ENCODE measurements around the gene PYGM.

Gene PYGM

DNA sequence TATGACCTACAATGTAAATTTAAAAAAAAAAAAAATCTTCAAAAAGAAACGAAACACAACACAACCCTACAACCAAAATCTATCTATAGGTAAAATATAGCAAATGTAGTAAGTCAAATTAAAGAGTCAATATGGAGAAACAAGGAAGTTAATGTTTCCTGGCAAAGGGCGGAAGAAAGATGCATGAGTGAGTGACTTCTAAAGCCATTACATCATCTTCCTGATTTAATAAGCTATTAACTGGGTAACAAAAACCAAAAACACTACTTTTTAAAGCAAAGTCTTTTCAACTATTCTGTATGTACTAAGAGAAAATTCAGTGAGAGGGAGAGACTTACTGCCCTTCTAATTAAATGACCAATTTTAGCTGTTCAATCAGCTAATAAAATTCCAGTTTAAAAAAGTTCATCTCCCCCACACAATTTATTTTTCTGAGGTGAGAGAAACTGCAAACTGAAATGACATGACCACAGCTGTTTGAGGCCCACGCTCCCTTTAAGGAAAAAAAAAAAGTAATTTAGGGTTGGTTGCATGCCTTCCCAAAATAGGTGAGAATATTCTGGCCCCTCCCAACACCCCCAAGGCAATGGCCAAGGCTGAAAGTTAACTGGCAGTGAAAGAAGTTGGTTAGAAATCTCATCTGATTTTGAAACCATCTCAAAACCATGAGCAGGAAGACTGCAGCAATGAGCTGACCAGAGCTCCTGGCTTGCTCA, 12.7 kb upstream of the PYGM start:
- Histone ChIP-seq H3K4me3 (ENCODE audit: low read depth, low read length) (no peak overlapping the region), H2AFZ (no peak overlapping the region), H3K27ac (no peak overlapping the region), H3K9me3 (ENCODE audit: control insufficient read depth, low read length) (no peaks in the 10 kb centered on the region), H3K4me2 (ENCODE audit: low read length) (no peak overlapping the region), H3K4me1 (peaks cover 9% of the 10 kb centered on the region), H3K9ac (no peak overlapping the region), H3K36me3 (ENCODE audit: control insufficient read depth, insufficient read depth, low read length) (no peaks in the 10 kb centered on the region), H3K79me2 (peaks cover 47% of the 10 kb centered on the region), H3K27me3 (ENCODE audit: control insufficient read depth, insufficient read depth, low read length) (no peaks in the 10 kb centered on the region)
- TF ChIP-seq, protein P1, sequence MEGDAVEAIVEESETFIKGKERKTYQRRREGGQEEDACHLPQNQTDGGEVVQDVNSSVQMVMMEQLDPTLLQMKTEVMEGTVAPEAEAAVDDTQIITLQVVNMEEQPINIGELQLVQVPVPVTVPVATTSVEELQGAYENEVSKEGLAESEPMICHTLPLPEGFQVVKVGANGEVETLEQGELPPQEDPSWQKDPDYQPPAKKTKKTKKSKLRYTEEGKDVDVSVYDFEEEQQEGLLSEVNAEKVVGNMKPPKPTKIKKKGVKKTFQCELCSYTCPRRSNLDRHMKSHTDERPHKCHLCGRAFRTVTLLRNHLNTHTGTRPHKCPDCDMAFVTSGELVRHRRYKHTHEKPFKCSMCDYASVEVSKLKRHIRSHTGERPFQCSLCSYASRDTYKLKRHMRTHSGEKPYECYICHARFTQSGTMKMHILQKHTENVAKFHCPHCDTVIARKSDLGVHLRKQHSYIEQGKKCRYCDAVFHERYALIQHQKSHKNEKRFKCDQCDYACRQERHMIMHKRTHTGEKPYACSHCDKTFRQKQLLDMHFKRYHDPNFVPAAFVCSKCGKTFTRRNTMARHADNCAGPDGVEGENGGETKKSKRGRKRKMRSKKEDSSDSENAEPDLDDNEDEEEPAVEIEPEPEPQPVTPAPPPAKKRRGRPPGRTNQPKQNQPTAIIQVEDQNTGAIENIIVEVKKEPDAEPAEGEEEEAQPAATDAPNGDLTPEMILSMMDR (IDR thresholded peaks at IDR 0.05), result no peak

DNA sequence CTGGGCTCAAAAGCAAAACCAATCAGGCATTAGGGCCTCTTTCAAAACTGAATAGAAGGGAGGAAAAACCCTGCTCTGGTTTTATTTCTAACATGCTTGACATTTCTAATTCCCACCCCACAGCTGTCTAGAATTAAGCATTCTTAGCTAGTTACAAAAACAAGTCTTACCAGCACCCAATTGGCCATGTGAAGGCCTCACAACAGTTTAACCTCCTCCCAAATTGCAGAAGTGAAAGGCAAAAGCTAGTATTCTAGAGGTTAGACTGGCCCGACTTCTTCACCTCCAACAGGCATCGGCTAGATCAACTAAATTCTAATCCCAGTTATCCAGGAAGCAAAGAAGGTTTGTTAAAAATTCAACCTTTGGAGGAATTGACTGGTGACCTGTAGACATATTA, 12.1 kb upstream of the PYGM start:
- H3K4me1 ChIP-seq, result peaks cover 8% of the 10 kb centered on the region
- no peaks in the 10 kb centered on the region for H3K9me3 ChIP-seq (ENCODE audit: control insufficient read depth, low read length)
- TF ChIP-seq, protein P1 (IDR thresholded peaks at IDR 0.05), result no peak
- H2AFZ ChIP-seq, result no peak overlapping the region
- no peaks in the 10 kb centered on the region for H3K27me3 ChIP-seq (ENCODE audit: control insufficient read depth, insufficient read depth, low read length)
- H3K4me3 ChIP-seq (ENCODE audit: low read depth, low read length), result no peak overlapping the region
- H3K36me3 ChIP-seq (ENCODE audit: control insufficient read depth, insufficient read depth, low read length), result no peaks in the 10 kb centered on the region
- no peak overlapping the region for H3K27ac ChIP-seq
- no peak overlapping the region for H3K9ac ChIP-seq
- no peak overlapping the region for H3K4me2 ChIP-seq (ENCODE audit: low read length)
- peaks cover 44% of the 10 kb centered on the region for H3K79me2 ChIP-seq

DNA sequence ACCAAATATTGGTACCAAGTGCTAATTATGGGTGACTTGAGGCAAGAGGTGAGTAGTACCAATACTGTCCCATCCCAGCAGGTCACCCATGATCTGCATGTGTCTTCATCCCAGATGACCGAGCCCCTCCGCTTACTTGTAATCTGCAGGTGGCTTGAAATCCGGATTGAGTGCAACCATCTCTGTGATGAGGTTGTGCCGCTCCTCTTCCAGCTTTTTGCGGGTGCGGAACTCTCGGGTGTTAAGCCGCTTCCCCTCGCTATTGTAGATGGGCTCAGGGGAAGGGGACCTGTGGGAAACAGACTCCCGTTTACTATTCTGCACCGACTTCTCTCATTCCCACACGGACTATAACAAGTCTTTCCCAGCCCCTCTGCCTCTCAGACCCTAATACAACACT, 10.3 kb upstream of the PYGM start:
- Histone ChIP-seq H2AFZ (no peak overlapping the region), H3K4me1 (peaks cover 4% of the 10 kb centered on the region), H3K4me2 (ENCODE audit: low read length) (no peak overlapping the region), H3K36me3 (ENCODE audit: control insufficient read depth, insufficient read depth, low read length) (no peaks in the 10 kb centered on the region), H3K9me3 (ENCODE audit: control insufficient read depth, low read length) (no peaks in the 10 kb centered on the region), H3K79me2 (peaks cover 35% of the 10 kb centered on the region), H3K27me3 (ENCODE audit: control insufficient read depth, insufficient read depth, low read length) (no peaks in the 10 kb centered on the region), H3K27ac (no peak overlapping the region), H3K9ac (no peak overlapping the region), H3K4me3 (ENCODE audit: low read depth, low read length) (no peak overlapping the region)
- TF ChIP-seq, protein P1 (IDR thresholded peaks at IDR 0.05), result no peak

DNA sequence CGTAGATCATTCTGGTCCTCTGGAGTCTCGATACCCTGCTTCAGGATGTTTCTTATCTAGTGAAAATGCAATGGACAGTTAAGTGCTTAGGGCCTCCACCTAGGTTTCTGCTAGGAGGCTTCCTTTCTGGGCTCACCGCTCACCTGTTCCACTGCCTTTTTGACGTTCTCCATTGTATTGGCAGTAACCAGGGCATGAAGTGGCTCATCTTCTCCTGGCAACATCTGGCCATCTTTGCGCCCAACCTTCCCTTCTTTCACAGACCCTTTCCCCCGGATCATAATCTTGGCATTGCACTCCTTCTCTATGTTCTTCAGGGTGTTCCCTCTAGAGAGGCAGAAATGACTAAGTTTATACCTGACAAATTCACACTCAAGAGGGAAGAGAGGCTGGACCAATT, 9.5 kb upstream of the PYGM start:
- peaks cover 4% of the 10 kb centered on the region for H3K4me1 ChIP-seq
- H3K27ac ChIP-seq, result no peak overlapping the region
- no peak overlapping the region for H3K9ac ChIP-seq

More for the DNA sequence above, 9.5 kb upstream of the PYGM start:
- TF ChIP-seq, protein P1 (IDR thresholded peaks at IDR 0.05), result no peak
- no peaks in the 10 kb centered on the region for H3K9me3 ChIP-seq (ENCODE audit: control insufficient read depth, low read length)
- no peaks in the 10 kb centered on the region for H3K36me3 ChIP-seq (ENCODE audit: control insufficient read depth, insufficient read depth, low read length)
- no peaks in the 10 kb centered on the region for H3K27me3 ChIP-seq (ENCODE audit: control insufficient read depth, insufficient read depth, low read length)
- H3K4me2 ChIP-seq (ENCODE audit: low read length), result no peak overlapping the region
- H3K79me2 ChIP-seq, result peaks cover 31% of the 10 kb centered on the region
- no peak overlapping the region for H3K4me3 ChIP-seq (ENCODE audit: low read depth, low read length)
- H2AFZ ChIP-seq, result no peak overlapping the region
